ENCODE measurements around the gene SLC16A1. TPM values are rescaled to one million over a fixed set of nuclear protein-coding genes. Genes with fewer than 3 reads are reported as not detected.

Gene SLC16A1
- total and polyA plus RNA-seq, 10 of the 15 experiments (the other 5 are each of a cell fraction or from before 2014, with no cell fraction given) = 39.0 to 106 (median 65.8) TPM

GRCh38 chr1:112877750-112878149 lies 78.2 kb downstream of the SLC16A1 start (continued):
- TF ChIP-seq SUZ12 (IDR thresholded peaks at IDR 0.05; ENCODE audit: unreplicated experiment) = no peak
- TF ChIP-seq ATF3 (IDR thresholded peaks at IDR 0.05; ENCODE audit: borderline replicate concordance, extremely low read depth, low read depth, low read length) = no peak

- intact Hi-C loops (cut with micrococcal nuclease; ENCODE audit: unreplicated experiment) = loop anchor here (5.0 kb wide), 1 partner anchor 181 kb away; no protein-coding TSS in a partner anchor
- no peak for DNase-seq (ENCODE audit: low read depth, low spot score)
- Histone ChIP-seq H3K4me3 (no peak overlapping the region), H3K9me3 (replicated peaks; ENCODE audit: control insufficient read depth, insufficient read depth, low read length) (no peaks in the 10 kb centered on the region), H3K4me2 (ENCODE audit: control insufficient read depth, insufficient read depth) (no peak overlapping the region), H3K27me3 (replicated peaks in 1 of 2; ENCODE audit: control insufficient read depth in 2 of 2, insufficient read depth in 2 of 2, low read length in 1 of 2) (no peaks in the 10 kb centered on the region; a peak in 1 of 4 replicates), H3K27ac (ENCODE audit: control insufficient read depth, insufficient read depth) (no peak overlapping the region), H3K9ac (ENCODE audit: control insufficient read depth, insufficient read depth, low read length) (no peak overlapping the region), H4K20me1 (ENCODE audit: control insufficient read depth, insufficient read depth) (no peaks in the 10 kb centered on the region), H3K4me1 (ENCODE audit: control insufficient read depth, insufficient read depth, low read length) (no peaks in the 10 kb centered on the region), H2AFZ (ENCODE audit: control insufficient read depth, low read depth, low read length) (no peak overlapping the region), H3K36me3 (ENCODE audit: control insufficient read depth in 2 of 2, insufficient read depth in 2 of 2, low read length in 1 of 2) (no peaks in the 10 kb centered on the region), H3K79me2 (ENCODE audit: control insufficient read depth, insufficient read depth, low read length) (no peaks in the 10 kb centered on the region)
- RAD21 ChIA-PET (ENCODE audit: unreplicated experiment) = interaction anchor here (0.7 to 8.2 kb wide), 2 partner anchors 142 to 166 kb away, joined by 4 to 105 read pairs; no protein-coding TSS in a partner anchor
- SMC1A ChIA-PET (ENCODE audit: uncharacterized antibody, unreplicated experiment) = interaction anchor here (9.8 kb wide), 1 partner anchor 165 kb away, joined by 150 read pairs; no protein-coding TSS in a partner anchor
- no TSS peak for BruUV-seq (replicated peaks)
- FAIRE-seq = no peak
- 67% methylated on average over 2 of the region's 2 CpGs for WGBS (ENCODE audit: insufficient coverage, insufficient replicate concordance, low lambda C conversion rate, missing lambda C conversion rate)
- no peak for ATAC-seq
- CTCF ChIA-PET = interaction anchor here (2.5 to 9.3 kb wide), 3 partner anchors 161 to 196 kb away, joined by 5 to 196 read pairs (median 100); partner anchors contain the start of genes LRIG2 and PPM1J
- POLR2A ChIA-PET = no interaction called here
- in situ Hi-C loops (cut with MboI) = no loop called here
- no peak for TF ChIP-seq KDM1A (IDR thresholded peaks at IDR 0.05; ENCODE audit: borderline replicate concordance)
- no peak for TF ChIP-seq MYC (IDR thresholded peaks at IDR 0.05; ENCODE audit: insufficient read depth, insufficient read length, insufficient replicate concordance, low read length, severe bottlenecking)
- no peak for TF ChIP-seq SUPT20H (IDR thresholded peaks at IDR 0.05; ENCODE audit: borderline replicate concordance, control insufficient read depth, low read depth, low read length)
- TF ChIP-seq, protein P1, sequence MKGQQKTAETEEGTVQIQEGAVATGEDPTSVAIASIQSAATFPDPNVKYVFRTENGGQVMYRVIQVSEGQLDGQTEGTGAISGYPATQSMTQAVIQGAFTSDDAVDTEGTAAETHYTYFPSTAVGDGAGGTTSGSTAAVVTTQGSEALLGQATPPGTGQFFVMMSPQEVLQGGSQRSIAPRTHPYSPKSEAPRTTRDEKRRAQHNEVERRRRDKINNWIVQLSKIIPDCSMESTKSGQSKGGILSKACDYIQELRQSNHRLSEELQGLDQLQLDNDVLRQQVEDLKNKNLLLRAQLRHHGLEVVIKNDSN (IDR thresholded peaks at IDR 0.05; ENCODE audit: borderline replicate concordance, extremely low read length, insufficient read depth, low read depth, low read length) = no peak
- no peak for TF ChIP-seq PML (IDR thresholded peaks at IDR 0.05; ENCODE audit: low read length)
- TF ChIP-seq GATAD2B (conservative IDR thresholded peaks at IDR 0.05; ENCODE audit: low read depth) = no peak
- TF ChIP-seq CBFB (IDR thresholded peaks at IDR 0.05; ENCODE audit: low read depth) = no peak
- no peak for TF ChIP-seq KLF5 (IDR thresholded peaks at IDR 0.05; ENCODE audit: partially characterized antibody)
- TF ChIP-seq, protein P2, sequence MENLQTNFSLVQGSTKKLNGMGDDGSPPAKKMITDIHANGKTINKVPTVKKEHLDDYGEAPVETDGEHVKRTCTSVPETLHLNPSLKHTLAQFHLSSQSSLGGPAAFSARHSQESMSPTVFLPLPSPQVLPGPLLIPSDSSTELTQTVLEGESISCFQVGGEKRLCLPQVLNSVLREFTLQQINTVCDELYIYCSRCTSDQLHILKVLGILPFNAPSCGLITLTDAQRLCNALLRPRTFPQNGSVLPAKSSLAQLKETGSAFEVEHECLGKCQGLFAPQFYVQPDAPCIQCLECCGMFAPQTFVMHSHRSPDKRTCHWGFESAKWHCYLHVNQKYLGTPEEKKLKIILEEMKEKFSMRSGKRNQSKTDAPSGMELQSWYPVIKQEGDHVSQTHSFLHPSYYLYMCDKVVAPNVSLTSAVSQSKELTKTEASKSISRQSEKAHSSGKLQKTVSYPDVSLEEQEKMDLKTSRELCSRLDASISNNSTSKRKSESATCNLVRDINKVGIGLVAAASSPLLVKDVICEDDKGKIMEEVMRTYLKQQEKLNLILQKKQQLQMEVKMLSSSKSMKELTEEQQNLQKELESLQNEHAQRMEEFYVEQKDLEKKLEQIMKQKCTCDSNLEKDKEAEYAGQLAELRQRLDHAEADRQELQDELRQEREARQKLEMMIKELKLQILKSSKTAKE (IDR thresholded peaks at IDR 0.05; ENCODE audit: low read depth, poor library complexity, severe bottlenecking) = no peak
- no peak for TF ChIP-seq TAF1 (IDR thresholded peaks at IDR 0.05; ENCODE audit: borderline replicate concordance, low read depth, low read length)
- no peak for TF ChIP-seq BMI1 (IDR thresholded peaks at IDR 0.05; ENCODE audit: borderline replicate concordance)
- TF ChIP-seq, protein P3, sequence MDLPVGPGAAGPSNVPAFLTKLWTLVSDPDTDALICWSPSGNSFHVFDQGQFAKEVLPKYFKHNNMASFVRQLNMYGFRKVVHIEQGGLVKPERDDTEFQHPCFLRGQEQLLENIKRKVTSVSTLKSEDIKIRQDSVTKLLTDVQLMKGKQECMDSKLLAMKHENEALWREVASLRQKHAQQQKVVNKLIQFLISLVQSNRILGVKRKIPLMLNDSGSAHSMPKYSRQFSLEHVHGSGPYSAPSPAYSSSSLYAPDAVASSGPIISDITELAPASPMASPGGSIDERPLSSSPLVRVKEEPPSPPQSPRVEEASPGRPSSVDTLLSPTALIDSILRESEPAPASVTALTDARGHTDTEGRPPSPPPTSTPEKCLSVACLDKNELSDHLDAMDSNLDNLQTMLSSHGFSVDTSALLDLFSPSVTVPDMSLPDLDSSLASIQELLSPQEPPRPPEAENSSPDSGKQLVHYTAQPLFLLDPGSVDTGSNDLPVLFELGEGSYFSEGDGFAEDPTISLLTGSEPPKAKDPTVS (IDR thresholded peaks at IDR 0.05; ENCODE audit: low read depth, low read length) = no peak
- TF ChIP-seq ZNF24 (IDR thresholded peaks at IDR 0.05) = no peak
- no peak for TF ChIP-seq MEF2B (IDR thresholded peaks at IDR 0.05; ENCODE audit: partially characterized antibody, poor library complexity, severe bottlenecking)
- no peak for TF ChIP-seq CHD1 (IDR thresholded peaks at IDR 0.05; ENCODE audit: low read depth, low read length)
- no peak for TF ChIP-seq PAX8 (IDR thresholded peaks at IDR 0.05)
Observed at GRCh38 chr1:112876315-112876714, 79.7 kb downstream of the SLC16A1 start.
